Measurements from ENCODE around the gene FSD2. TPM values are rescaled to one million over a fixed set of nuclear protein-coding genes. Genes with fewer than 3 reads are reported as not detected.
A peak's percentile ranks its signal among the peaks of the same experiment; 100 is the strongest.

The FSD2 gene
- total RNA-seq, 1 experiment from 2014 or later: not detected

GRCh38 chr15:82809308-82810060, 3.6 kb upstream of the FSD2 start, which contains the start of gene WHAMM:
TSS of gene WHAMM (plus strand) at chr15:82809628. CDS start at chr15:82809727, 99 bp downstream.
- Histone ChIP-seq H4K5ac (ENCODE audit: insufficient read length, low read depth, low read length) (no peak within 1 kb of the TSS), H3K18ac (ENCODE audit: insufficient read length, low read depth, low read length) (no peak within 1 kb of the TSS), H3K4me1 (ENCODE audit: insufficient read depth, low read length) (no peaks in the 10 kb centered on the region), H3K79me1 (ENCODE audit: insufficient read depth, low read depth, low read length, poor library complexity, severe bottlenecking) (no peaks in the 10 kb centered on the region), H4K8ac (replicated peaks; ENCODE audit: insufficient read length, low read depth, low read length) (no peak within 1 kb of the TSS), H3K23ac (ENCODE audit: insufficient read length, low read depth, low read length) (no peak within 1 kb of the TSS), H2AK5ac (ENCODE audit: insufficient read length, low read length) (no peak within 1 kb of the TSS), H3K14ac (ENCODE audit: insufficient read depth, low read length) (no peak within 1 kb of the TSS; the same call in 1 of the 2 replicates), H2BK20ac (ENCODE audit: low read depth, low read length, poor library complexity, severe bottlenecking) (no peak within 1 kb of the TSS), H2BK5ac (ENCODE audit: insufficient read length, low read length) (no peak within 1 kb of the TSS), H3K4ac (ENCODE audit: low read depth, low read length) (no peak within 1 kb of the TSS), H3K9ac (ENCODE audit: extremely low read depth, insufficient read length, low read length) (peak within 1 kb of the TSS; percentile 71), H3K4me2 (ENCODE audit: insufficient read depth, insufficient read length, low read length) (peak within 1 kb of the TSS; percentile 83), H4K91ac (ENCODE audit: insufficient read length, low read depth, low read length) (no peak within 1 kb of the TSS), H3K27me3 (ENCODE audit: insufficient read depth, low read length) (no peaks in the 10 kb centered on the region), H2BK15ac (ENCODE audit: low read depth, low read length) (no peak within 1 kb of the TSS), H3K79me2 (ENCODE audit: insufficient read depth, low read length) (no peaks in the 10 kb centered on the region), H3K56ac (ENCODE audit: insufficient read length, low read depth, low read length) (no peak within 1 kb of the TSS), H3K23me2 (ENCODE audit: insufficient read length, low read depth, low read length, poor library complexity, severe bottlenecking) (peaks cover 6% of the 10 kb centered on the region), H4K20me1 (ENCODE audit: control insufficient read depth, insufficient read depth, insufficient read length) (no peaks in the 10 kb centered on the region), H3K9me3 (ENCODE audit: control insufficient read depth, low read depth, low read length) (no peaks in the 10 kb centered on the region), H2BK120ac (ENCODE audit: low read depth, low read length, poor library complexity, severe bottlenecking) (no peak within 1 kb of the TSS), H3K27ac (ENCODE audit: insufficient read length, low read depth, low read length) (no peak within 1 kb of the TSS), H2AFZ (ENCODE audit: low read length) (peak within 1 kb of the TSS; percentile 80), H2BK12ac (ENCODE audit: insufficient read length, low read depth, low read length) (no peak within 1 kb of the TSS), H3T11ph (ENCODE audit: low read length) (no peak within 1 kb of the TSS)
- WGBS (ENCODE audit: extremely low coverage, insufficient read length, low lambda C conversion rate): no CpG with 5 or more reads among the region's 67 CpGs
- Mint-ChIP-seq H3K9me3 (no peaks in the 10 kb centered on the region), H3K36me3 (ENCODE audit: insufficient read depth in 1 of 3, low read depth in 3 of 3) (peaks cover 1 to 8% (median 5%) of the 10 kb centered on the region in 3 experiments; a peak in 4 of 7 replicates), H3K4me1 (peaks cover 10 to 20% of the 10 kb centered on the region in 2 experiments), H3K27me3 (ENCODE audit: low read depth) (peaks cover under 1% of the 10 kb centered on the region; the same call in 1 of the 2 replicates), H3K27ac (peak within 1 kb of the TSS in 2 of 3 experiments; percentile 32 to 37; a peak in 3 of 7 replicates), H3K4me3 (peak within 1 kb of the TSS; percentile 81 to 92)
- peak; percentile 97 for DNase-seq
- TF ChIP-seq CTCF (conservative IDR thresholded peaks at IDR 0.05): no peak; the same call in 1 of the 3 replicates
